ENCODE data around the gene CCDC136.

DNA sequence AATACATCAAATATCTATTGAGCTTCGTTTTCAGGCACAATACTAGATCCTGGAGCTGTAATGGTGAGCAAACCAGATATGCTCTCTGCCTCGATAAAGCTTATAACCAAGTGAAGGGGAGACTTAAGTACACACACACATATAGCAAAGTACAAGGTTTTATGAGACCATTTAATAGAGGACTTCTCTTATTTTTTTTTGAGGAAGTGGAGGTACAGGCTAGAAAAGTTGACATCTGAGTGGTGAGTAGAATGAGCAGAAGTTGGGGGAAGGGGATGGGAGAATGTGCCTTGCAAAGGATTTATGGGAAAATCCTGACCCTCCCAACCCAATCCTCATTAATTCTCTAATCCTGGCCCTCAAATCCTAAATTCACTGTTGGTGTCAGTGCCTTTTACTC, 7.7 kb downstream of the CCDC136 start:
- no peak for TF ChIP-seq CTCF (conservative IDR thresholded peaks at IDR 0.05; ENCODE audit: low read length)
- no peak for TF ChIP-seq EZH2phosphoT487 (IDR thresholded peaks at IDR 0.05; ENCODE audit: borderline replicate concordance, low read depth, low read length)

All from OCI-LY7 (cell line).